ENCODE results near the gene TNFSF10.

GRCh38 chr3:172464306-172464705 is 58.9 kb downstream of the TNFSF10 start:
- TF ChIP-seq CTCF (conservative IDR thresholded peaks at IDR 0.05 in 1 of 2, IDR thresholded peaks at IDR 0.05 in 1 of 2; ENCODE audit: extremely low read depth in 1 of 2, insufficient read depth in 1 of 2, low read depth in 1 of 2, low read length in 2 of 2) (no peak), EZH2 (IDR thresholded peaks at IDR 0.05; ENCODE audit: borderline replicate concordance, low read length) (no peak)
